ENCODE measurements around the gene AK5. TPM values are rescaled to one million over a fixed set of nuclear protein-coding genes. Genes with fewer than 3 reads are reported as not detected.

Gene AK5
- total and polyA plus RNA-seq, 2 of the 13 experiments (the other 11 are each of a cell fraction or from before 2014, with no cell fraction given): not detected

DNA sequence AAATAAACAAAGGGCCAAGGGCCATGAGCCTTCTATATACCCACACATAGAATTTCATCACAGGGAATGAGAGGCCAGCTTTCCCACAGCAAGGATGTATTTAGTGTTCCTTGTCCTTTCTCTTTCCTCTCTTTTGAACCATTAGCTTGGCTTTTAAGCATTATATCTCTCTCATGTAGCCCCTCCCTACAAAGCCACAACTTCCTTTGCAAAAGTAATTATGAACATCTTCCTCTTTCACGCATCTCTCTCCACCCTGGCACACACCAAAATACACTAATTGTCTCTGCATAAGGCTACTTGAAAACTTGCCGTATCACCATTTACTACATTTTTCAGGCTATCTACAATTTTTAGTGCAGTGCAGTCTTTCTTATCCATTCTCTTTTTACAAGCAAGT lies 1.9 kb upstream of the AK5 start:
- in situ Hi-C loops (cut with HindIII; ENCODE audit: extremely low pct_ligation_motif_present, low pct_unique_long_range_greater_than_20kb) (no loop called here), intact Hi-C loops (cut with micrococcal nuclease; ENCODE audit: unreplicated experiment) (no loop called here)
- Histone ChIP-seq H3K27ac (ENCODE audit: extremely low read length, insufficient read depth, low read length) (no peak overlapping the region), H3K79me2 (ENCODE audit: insufficient read depth, low read length) (no peaks in the 10 kb centered on the region), H3K9ac (ENCODE audit: insufficient read depth, low read depth, low read length) (no peak overlapping the region), H3K4me2 (ENCODE audit: low read depth, low read length) (no peak overlapping the region), H4K20me1 (ENCODE audit: insufficient read depth, low read length) (no peaks in the 10 kb centered on the region), H3K4me3 (replicated peaks in 1 of 3; ENCODE audit: insufficient read depth in 1 of 3, low read depth in 2 of 3, low read length in 3 of 3) (no peak overlapping the region), H3K36me3 (replicated peaks in 1 of 2; ENCODE audit: control insufficient read depth in 1 of 2, insufficient read depth in 2 of 2, low read length in 2 of 2) (no peaks in the 10 kb centered on the region), H2AFZ (ENCODE audit: low read length) (no peak overlapping the region), H3K27me3 (ENCODE audit: control insufficient read depth in 1 of 2, insufficient read depth in 2 of 2, low read length in 2 of 2) (peaks cover 7 to 50% of the 10 kb centered on the region in 2 experiments; a peak in 4 of 5 replicates), H3K4me1 (ENCODE audit: insufficient read depth, low read length) (peaks cover 8% of the 10 kb centered on the region), H3K9me3 (ENCODE audit: low read length) (no peaks in the 10 kb centered on the region)
- 6% methylated on average over 2 of the region's 2 CpGs for WGBS (ENCODE audit: low lambda C conversion rate)
- TF ChIP-seq IRX3 (CRISPR knock-in tag; IDR thresholded peaks at IDR 0.05; ENCODE audit: borderline replicate concordance, low read depth) (no peak), STAT5B (CRISPR knock-in tag; IDR thresholded peaks at IDR 0.05) (no peak), ZNF274 (CRISPR knock-in tag; IDR thresholded peaks at IDR 0.05) (no peak), FOXA1 (IDR thresholded peaks at IDR 0.05) (no peak), FOXA1 (CRISPR knock-in tag; IDR thresholded peaks at IDR 0.05) (no peak), KDM5B (CRISPR knock-in tag; IDR thresholded peaks at IDR 0.05; ENCODE audit: borderline replicate concordance) (no peak), RBAK (CRISPR knock-in tag; IDR thresholded peaks at IDR 0.05) (no peak)
- TF ChIP-seq, protein P1, sequence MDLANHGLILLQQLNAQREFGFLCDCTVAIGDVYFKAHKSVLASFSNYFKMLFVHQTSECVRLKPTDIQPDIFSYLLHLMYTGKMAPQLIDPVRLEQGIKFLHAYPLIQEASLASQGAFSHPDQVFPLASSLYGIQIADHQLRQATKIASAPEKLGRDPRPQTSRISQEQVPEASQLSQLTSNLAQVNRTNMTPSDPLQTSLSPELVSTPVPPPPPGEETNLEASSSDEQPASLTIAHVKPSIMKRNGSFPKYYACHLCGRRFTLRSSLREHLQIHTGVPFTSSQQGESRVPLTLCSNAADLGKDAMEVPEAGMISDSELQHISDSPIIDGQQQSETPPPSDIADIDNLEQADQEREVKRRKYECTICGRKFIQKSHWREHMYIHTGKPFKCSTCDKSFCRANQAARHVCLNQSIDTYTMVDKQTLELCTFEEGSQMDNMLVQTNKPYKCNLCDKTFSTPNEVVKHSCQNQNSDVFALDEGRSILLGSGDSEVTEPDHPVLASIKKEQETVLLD (CRISPR knock-in tag; IDR thresholded peaks at IDR 0.05; ENCODE audit: low read depth): no peak
- TF ChIP-seq, protein P2, sequence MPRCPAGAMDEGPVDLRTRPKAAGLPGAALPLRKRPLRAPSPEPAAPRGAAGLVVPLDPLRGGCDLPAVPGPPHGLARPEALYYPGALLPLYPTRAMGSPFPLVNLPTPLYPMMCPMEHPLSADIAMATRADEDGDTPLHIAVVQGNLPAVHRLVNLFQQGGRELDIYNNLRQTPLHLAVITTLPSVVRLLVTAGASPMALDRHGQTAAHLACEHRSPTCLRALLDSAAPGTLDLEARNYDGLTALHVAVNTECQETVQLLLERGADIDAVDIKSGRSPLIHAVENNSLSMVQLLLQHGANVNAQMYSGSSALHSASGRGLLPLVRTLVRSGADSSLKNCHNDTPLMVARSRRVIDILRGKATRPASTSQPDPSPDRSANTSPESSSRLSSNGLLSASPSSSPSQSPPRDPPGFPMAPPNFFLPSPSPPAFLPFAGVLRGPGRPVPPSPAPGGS (CRISPR knock-in tag; IDR thresholded peaks at IDR 0.05): no peak
- FAIRE-seq (no peak), ATAC-seq (no peak), DNase-seq (ENCODE audit: low spot score) (no peak)
- ChIA-PET POLR2A (no interaction called here), CTCF (ENCODE audit: low intra/inter-chr PET ratio, low total read pairs) (no interaction called here)
- BruUV-seq (replicated peaks): no TSS peak
